Stimulated activated CD8-positive, alpha-beta memory T cell treated with anti-CD3 and anti-CD28 coated beads, Interleukin-4, amount 100 ng/mL, for 4 hours (primary cell): Measurements from ENCODE around the gene ZNF579.
A peak's percentile ranks its signal among the peaks of the same experiment; 100 is the strongest.

ENCODE experiments used
- DNase-seq, 2 donors: peaks; one replicate each; pipeline ENCODE4 v3.0.0-alpha.2; 2020; ENCODE audit warnings: low read depth in 2 of 2, low spot score in 1 of 2

ZNF579 gene

GRCh38 chr19:55580628-55581144 lies at the start of gene ZNF579:
ZNF579 (minus strand) TSS chr19:55580848; CDS start chr19:55579639, 1,209 bp downstream.
- DNase-seq: peak; percentile 49 to 56

- DNase-seq: no peak
Observed at GRCh38 chr19:55626350-55626749, 45.7 kb upstream of the ZNF579 start.

GRCh38 chr19:55625004-55625326 lies 44.3 kb upstream of the ZNF579 start:
- DNase-seq: no peak

- DNase-seq: peak; percentile 83 to 85
Observed at GRCh38 chr19:55624109-55625003, 43.7 kb upstream of the ZNF579 start, which contains the start of gene ZNF784. ZNF784 (minus strand) TSS chr19:55624566; CDS start chr19:55624561, 5 bp downstream.

GRCh38 chr19:55623561-55623960 lies 42.9 kb upstream of the ZNF579 start:
- no peak for DNase-seq

GRCh38 chr19:55623130-55623529 lies 42.5 kb upstream of the ZNF579 start:
- DNase-seq: no peak

- DNase-seq: no peak
Observed at GRCh38 chr19:55622242-55622969, 41.8 kb upstream of the ZNF579 start.

GRCh38 chr19:55621673-55622231 lies 41.1 kb upstream of the ZNF579 start:
- DNase-seq: no peak

- no peak for DNase-seq
Observed at GRCh38 chr19:55621205-55621672, 40.6 kb upstream of the ZNF579 start.

- DNase-seq: no peak
Observed at GRCh38 chr19:55620410-55621204, 40.0 kb upstream of the ZNF579 start.

- DNase-seq: no peak
Observed at GRCh38 chr19:55619286-55619685, 38.6 kb upstream of the ZNF579 start.

- no peak for DNase-seq
Observed at GRCh38 chr19:55618426-55618825, 37.8 kb upstream of the ZNF579 start.

- DNase-seq: no peak
Observed at GRCh38 chr19:55617426-55617825, 36.8 kb upstream of the ZNF579 start.

GRCh38 chr19:55616395-55616875 lies 35.8 kb upstream of the ZNF579 start:
- DNase-seq: no peak

- no peak for DNase-seq
Observed at GRCh38 chr19:55615543-55616394, 35.1 kb upstream of the ZNF579 start.

- no peak for DNase-seq
Observed at GRCh38 chr19:55614711-55615542, 34.3 kb upstream of the ZNF579 start.

- no peak for DNase-seq
Observed at GRCh38 chr19:55613930-55614710, 33.5 kb upstream of the ZNF579 start.

- no peak for DNase-seq
Observed at GRCh38 chr19:55613396-55613795, 32.7 kb upstream of the ZNF579 start.
